ENCODE measurements around the gene CERT1.

CERT1 gene

GRCh38 chr5:75471193-75471592, 40.2 kb downstream of the CERT1 start:
- DNase-seq = no peak

GRCh38 chr5:75469017-75469416, 42.4 kb downstream of the CERT1 start:
- DNase-seq = no peak

- no peak for DNase-seq
Observed at GRCh38 chr5:75468593-75468992, 42.8 kb downstream of the CERT1 start.

- no peak for DNase-seq
Observed at GRCh38 chr5:75466006-75466716, 45.3 kb downstream of the CERT1 start.

- no peak for DNase-seq
Observed at GRCh38 chr5:75465480-75465879, 45.9 kb downstream of the CERT1 start.

- no peak for DNase-seq
Observed at GRCh38 chr5:75463726-75464125, 47.7 kb downstream of the CERT1 start.

GRCh38 chr5:75461679-75462078, 49.8 kb downstream of the CERT1 start:
- no peak for DNase-seq

- no peak for DNase-seq
Observed at GRCh38 chr5:75460942-75461610, 50.4 kb downstream of the CERT1 start.

- DNase-seq = no peak
Observed at GRCh38 chr5:75460532-75460931, 50.9 kb downstream of the CERT1 start.

GRCh38 chr5:75457691-75458090, 53.7 kb downstream of the CERT1 start:
- no peak for DNase-seq

- DNase-seq = no peak
Observed at GRCh38 chr5:75457161-75457560, 54.3 kb downstream of the CERT1 start.

GRCh38 chr5:75450069-75450468, 61.4 kb downstream of the CERT1 start:
- DNase-seq = no peak

GRCh38 chr5:75446068-75446467, 65.4 kb downstream of the CERT1 start:
- DNase-seq = no peak

- DNase-seq = no peak
Observed at GRCh38 chr5:75441560-75441959, 69.9 kb downstream of the CERT1 start.

GRCh38 chr5:75439276-75439675, 72.2 kb downstream of the CERT1 start:
- no peak for DNase-seq

- no peak for DNase-seq
Observed at GRCh38 chr5:75438722-75439121, 72.7 kb downstream of the CERT1 start.

GRCh38 chr5:75435096-75435495, 76.3 kb downstream of the CERT1 start:
- DNase-seq = no peak

GRCh38 chr5:75433814-75434506, 77.5 kb downstream of the CERT1 start:
- no peak for DNase-seq

GRCh38 chr5:75414241-75414640, 97.2 kb downstream of the CERT1 start:
- no peak for DNase-seq

- no peak for DNase-seq
Observed at GRCh38 chr5:75412111-75412990, 99.1 kb downstream of the CERT1 start.

- DNase-seq = no peak
Observed at GRCh38 chr5:75405296-75405695, 106.1 kb downstream of the CERT1 start.

- DNase-seq = no peak
Observed at GRCh38 chr5:75395277-75395676, 116.2 kb downstream of the CERT1 start.

GRCh38 chr5:75389430-75389829, 122.0 kb downstream of the CERT1 start:
- no peak for DNase-seq
